CD14-positive monocyte (primary cell): ENCODE results near the gene CDX2. TPM values are rescaled to one million over a fixed set of nuclear protein-coding genes. Genes with fewer than 3 reads are reported as not detected.
A peak's percentile ranks its signal among the peaks of the same experiment; 100 is the strongest.

Experiments used
- DNase-seq, 3 donors: peaks; one replicate each; pipeline ENCODE4 v3.0.0-alpha.2; 2011 to 2022
- H2AFZ ChIP-seq: 2 replicates; pipeline ENCODE4 v1.6.0; 2012; ENCODE audit warnings: mild to moderate bottlenecking, low read depth, low read length, inconsistent platforms; ENCODE audit not compliant: insufficient read depth, poor library complexity, severe bottlenecking
- H3K27ac ChIP-seq, 2 donors: 1 replicate in 1 of 2; 2 replicates in 1 of 2; pipeline ENCODE4 v1.5.1; 2012 to 2013; ENCODE audit warnings: low read length in 2 of 2, control low read depth in 1 of 2, inconsistent platforms in 1 of 2, low read depth in 1 of 2, mild to moderate bottlenecking in 1 of 2
- H3K27me3 ChIP-seq, 2 donors: one replicate each; pipeline versions ENCODE4 v1.6.0 to v1.6.1; 2011 to 2013; ENCODE audit warnings: low read length in 2 of 2; ENCODE audit not compliant: control insufficient read depth in 2 of 2, insufficient read depth in 2 of 2
- H3K36me3 ChIP-seq, 2 donors: replicated peaks in 1 of 2; 1 replicate in 1 of 2; 2 replicates in 1 of 2; pipeline versions ENCODE4 v1.5.1 to v1.6.1; 2012 to 2013; ENCODE audit warnings: low read length in 2 of 2, control low read depth in 1 of 2, inconsistent platforms in 1 of 2, mild to moderate bottlenecking in 1 of 2; ENCODE audit not compliant: insufficient read depth in 2 of 2, control insufficient read depth in 1 of 2
- H3K4me1 ChIP-seq, 2 donors: 1 replicate in 1 of 2; 2 replicates in 1 of 2; pipeline versions ENCODE4 v1.5.1 to v1.6.1; 2012 to 2013; ENCODE audit warnings: low read length in 2 of 2, control low read depth in 1 of 2, inconsistent platforms in 1 of 2, mild to moderate bottlenecking in 1 of 2, moderate library complexity in 1 of 2; ENCODE audit not compliant: insufficient read depth in 2 of 2, control insufficient read depth in 1 of 2
- H3K4me2 ChIP-seq: replicated peaks from 2 replicates; pipeline ENCODE3; 2012; ENCODE audit warnings: low read length, moderate library complexity, mild to moderate bottlenecking; ENCODE audit not compliant: poor library complexity, severe bottlenecking; ENCODE audit errors: extremely low read depth
- H3K4me3 ChIP-seq, 3 experiments: fragments of 200-600 bp in 1 of 3; sonication (generic) in 1 of 3; replicated peaks in 1 of 3; 1 replicate in 2 of 3; 2 replicates in 1 of 3; pipeline ENCODE4 v1.5.1; 2011 to 2013; ENCODE audit warnings: low read length in 3 of 3, mild to moderate bottlenecking in 3 of 3, control low read depth in 2 of 3, low read depth in 2 of 3, inconsistent platforms in 1 of 3, moderate library complexity in 1 of 3
- H3K79me2 ChIP-seq: 2 replicates; pipeline ENCODE4 v1.6.0; 2012; ENCODE audit warnings: mild to moderate bottlenecking, control low read depth, inconsistent platforms, low read length, moderate library complexity; ENCODE audit not compliant: insufficient read depth
- H3K9ac ChIP-seq: 2 replicates; pipeline ENCODE4 v1.6.0; 2017; ENCODE audit warnings: low read length, mild to moderate bottlenecking; ENCODE audit not compliant: insufficient read depth, poor library complexity, severe bottlenecking
- H3K9me3 ChIP-seq, 2 donors: replicated peaks in 1 of 2; 1 replicate in 1 of 2; 2 replicates in 1 of 2; pipeline versions ENCODE4 v1.5.1 to v1.6.1; 2012 to 2013; ENCODE audit warnings: low read length in 2 of 2, control low read depth in 1 of 2; ENCODE audit not compliant: control insufficient read depth in 1 of 2, insufficient read depth in 1 of 2
- H4K20me1 ChIP-seq: 2 replicates; pipeline ENCODE4 v1.6.0; 2012; ENCODE audit warnings: mild to moderate bottlenecking, low read length, control low read depth, moderate library complexity; ENCODE audit not compliant: insufficient read depth
- H3K27ac Mint-ChIP-seq, 7 donors: one replicate each; pipeline ENCODE4 v1.8.0; 2020; ENCODE audit warnings: mild to moderate bottlenecking in 7 of 7, mixed read lengths in 7 of 7, moderate library complexity in 6 of 7, inconsistent platforms in 2 of 7
- H3K27me3 Mint-ChIP-seq, 3 donors: one replicate each; pipeline ENCODE4 v1.8.0; 2021 to 2022; ENCODE audit warnings: low read depth in 3 of 3, mild to moderate bottlenecking in 3 of 3, mixed read lengths in 3 of 3, moderate library complexity in 3 of 3, inconsistent platforms in 1 of 3
- H3K36me3 Mint-ChIP-seq, 2 donors: one replicate each; pipeline ENCODE4 v1.8.0; 2020; ENCODE audit warnings: mixed read lengths in 2 of 2, inconsistent platforms in 1 of 2, mild to moderate bottlenecking in 1 of 2
- H3K4me1 Mint-ChIP-seq: one replicate; pipeline ENCODE4 v1.8.0; 2020; ENCODE audit warnings: mild to moderate bottlenecking, mixed read lengths
- H3K4me3 Mint-ChIP-seq, 2 donors: one replicate each; pipeline ENCODE4 v1.8.0; 2020; ENCODE audit warnings: mild to moderate bottlenecking in 2 of 2, mixed read lengths in 2 of 2, moderate library complexity in 1 of 2
- H3K9me3 Mint-ChIP-seq, 7 donors: one replicate each; pipeline ENCODE4 v1.8.0; 2020 to 2022; ENCODE audit warnings: mixed read lengths in 7 of 7, mild to moderate bottlenecking in 6 of 7, moderate library complexity in 6 of 7, inconsistent platforms in 2 of 7
- CTCF ChIP-seq: fragments of 200-600 bp; IDR thresholded peaks from one replicate; pipeline ENCODE4 v1.8.0; 2022; ENCODE audit warnings: antibody characterized with exemption, mild to moderate bottlenecking
- WGBS: methylation state at CpG from one replicate; pipeline ENCODE4 v1.1.5; 2013; ENCODE audit warnings: missing lambda C conversion rate; ENCODE audit not compliant: insufficient coverage; 5-methylcytosine and 5-hydroxymethylcytosine counted together
- intact Hi-C, 2 donors: fragments of 100-400 bp; cut with micrococcal nuclease; formaldehyde crosslinking; loops; one replicate each; pipeline versions ENCODE4 v1.15.0 to v1.15.1; 2023
- polyA plus RNA-seq, 3 donors: library from polyadenylated mRNA; depleted of rRNA in 1 of 3; unstranded in 2 of 3; stranded (reverse) in 1 of 3; fragments of 300-500 nt in 2 of 3; fragments of >200 nt in 1 of 3; fragmentation: Illumina TruSeq in 2 of 3; gene quantifications; 1 replicate in 2 of 3; 2 replicates in 1 of 3; pipeline ENCODE4 v1.2.3, GENCODE V29; 2012 to 2021

The CDX2 gene
- polyA plus RNA-seq, 3 donors: not detected

DNA sequence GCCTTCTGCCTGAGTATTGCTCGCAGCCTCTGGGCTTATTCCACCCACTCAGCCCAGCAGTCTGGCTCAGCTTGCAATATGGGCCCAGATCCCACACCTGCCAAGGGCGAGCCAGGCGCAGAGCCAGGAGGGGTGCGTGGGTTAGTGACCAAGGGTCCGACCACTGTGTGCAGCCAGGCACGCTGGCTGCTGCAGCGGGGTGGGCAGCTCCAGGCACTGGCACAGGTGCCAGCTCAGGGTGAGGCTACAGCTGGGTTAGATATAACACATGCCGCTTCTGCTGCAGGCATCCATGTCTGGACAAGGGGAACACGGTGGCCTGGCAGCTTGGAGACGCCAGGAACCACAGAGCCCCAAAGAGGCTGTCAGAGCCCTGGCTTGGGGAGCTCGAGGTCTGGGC lies 31.9 kb upstream of the CDX2 start:
- H3K4me1 ChIP-seq: no peaks in the 10 kb centered on the region
- peaks cover 2 to 14% of the 10 kb centered on the region in 2 donors for H3K36me3 ChIP-seq
- H3K27me3 ChIP-seq: no peaks in the 10 kb centered on the region
- peaks cover 2 to 3% (median 3%) of the 10 kb centered on the region in 3 donors for H3K27me3 Mint-ChIP-seq
- 94% methylated on average over 11 of the region's 11 CpGs for WGBS
- intact Hi-C loops: no loop called here
- H3K4me1 Mint-ChIP-seq: peaks cover 3% of the 10 kb centered on the region
- no peak overlapping the region for H3K27ac ChIP-seq
- H3K9me3 ChIP-seq: no peaks in the 10 kb centered on the region
- H4K20me1 ChIP-seq: no peaks in the 10 kb centered on the region
- no peak for TF ChIP-seq CTCF
- H3K27ac Mint-ChIP-seq: peak overlapping the region in 2 of 7 donors; percentile 57 to 61
- no peak overlapping the region for H3K4me3 Mint-ChIP-seq
- H3K9me3 Mint-ChIP-seq: no peaks in the 10 kb centered on the region
- no peak overlapping the region for H3K4me2 ChIP-seq
- no peak for DNase-seq
- no peaks in the 10 kb centered on the region for H3K79me2 ChIP-seq
- no peak overlapping the region for H3K4me3 ChIP-seq
- no peak overlapping the region for H2AFZ ChIP-seq
- peaks cover 3% of the 10 kb centered on the region in 2 donors for H3K36me3 Mint-ChIP-seq
- H3K9ac ChIP-seq: no peak overlapping the region

GRCh38 chr13:28000567-28000966 lies 31.5 kb upstream of the CDX2 start:
- DNase-seq: no peak
- no peaks in the 10 kb centered on the region for H4K20me1 ChIP-seq
- Mint-ChIP-seq H3K4me3 (peak overlapping the region in 1 of 2 donors; percentile 28), H3K27ac (no peak overlapping the region), H3K27me3 (peaks cover 2 to 4% (median 3%) of the 10 kb centered on the region in 3 donors), H3K4me1 (peaks cover 3% of the 10 kb centered on the region), H3K9me3 (no peaks in the 10 kb centered on the region), H3K36me3 (peaks cover 3% of the 10 kb centered on the region in 2 donors)
- H2AFZ ChIP-seq: no peak overlapping the region
- intact Hi-C loops: no loop called here
- H3K27me3 ChIP-seq: no peaks in the 10 kb centered on the region
- peaks cover 2 to 14% of the 10 kb centered on the region in 2 donors for H3K36me3 ChIP-seq
- H3K9me3 ChIP-seq: no peaks in the 10 kb centered on the region
- no peak for TF ChIP-seq CTCF
- no peak overlapping the region for H3K4me3 ChIP-seq
- no peaks in the 10 kb centered on the region for H3K4me1 ChIP-seq
- H3K9ac ChIP-seq: no peak overlapping the region
- no peak overlapping the region for H3K4me2 ChIP-seq
- no peaks in the 10 kb centered on the region for H3K79me2 ChIP-seq
- 69% methylated on average over 5 of the region's 5 CpGs for WGBS
- no peak overlapping the region for H3K27ac ChIP-seq
